IgD-negative memory B cell (primary cell): ENCODE measurements around the gene MIS18A. TPM values are rescaled to one million over a fixed set of nuclear protein-coding genes. Genes with fewer than 3 reads are reported as not detected.

ENCODE experiments used
- H3K27ac Mint-ChIP-seq, 3 donors: one replicate each; pipeline ENCODE4 v1.8.0; 2020 to 2022; ENCODE audit warnings: mild to moderate bottlenecking in 3 of 3, mixed read lengths in 3 of 3, moderate library complexity in 1 of 3
- H3K27me3 Mint-ChIP-seq: one replicate; pipeline ENCODE4 v1.8.0; 2021; ENCODE audit warnings: mixed read lengths
- H3K36me3 Mint-ChIP-seq: one replicate; pipeline ENCODE4 v1.8.0; 2020; ENCODE audit warnings: mild to moderate bottlenecking, mixed read lengths
- H3K4me1 Mint-ChIP-seq, 3 donors: one replicate each; pipeline ENCODE4 v1.8.0; 2020 to 2022; ENCODE audit warnings: mixed read lengths in 3 of 3, mild to moderate bottlenecking in 1 of 3
- H3K4me3 Mint-ChIP-seq, 4 donors: one replicate each; pipeline ENCODE4 v1.8.0; 2020 to 2022; ENCODE audit warnings: mild to moderate bottlenecking in 4 of 4, mixed read lengths in 4 of 4, moderate library complexity in 3 of 4
- H3K9me3 Mint-ChIP-seq, 3 donors: one replicate each; pipeline ENCODE4 v1.8.0; 2020 to 2021; ENCODE audit warnings: mixed read lengths in 3 of 3, mild to moderate bottlenecking in 1 of 3
- polyA plus RNA-seq: library from polyadenylated mRNA; unstranded; fragments of 300-500 nt; fragmentation: Illumina TruSeq; gene quantifications from one replicate; pipeline ENCODE4 v1.2.3, GENCODE V29; 2021

MIS18A gene
- polyA plus RNA-seq, 1 donor from 2014 or later, result 10.5 TPM

- H3K27ac Mint-ChIP-seq, result peak overlapping the region in 1 of 3 donors; percentile 54
- peaks cover 25% of the 10 kb centered on the region for H3K27me3 Mint-ChIP-seq
- peaks cover 3% of the 10 kb centered on the region for H3K36me3 Mint-ChIP-seq
- peaks cover 2 to 11% (median 9%) of the 10 kb centered on the region in 3 donors for H3K9me3 Mint-ChIP-seq
- no peaks in the 10 kb centered on the region for H3K4me1 Mint-ChIP-seq
- no peak overlapping the region for H3K4me3 Mint-ChIP-seq
Observed at GRCh38 chr21:32249511-32250280, 29.2 kb downstream of the MIS18A start.

- H3K9me3 Mint-ChIP-seq, result peaks cover 2 to 11% (median 9%) of the 10 kb centered on the region in 3 donors
- H3K27me3 Mint-ChIP-seq, result peaks cover 25% of the 10 kb centered on the region
- no peak overlapping the region for H3K4me3 Mint-ChIP-seq
- H3K4me1 Mint-ChIP-seq, result no peaks in the 10 kb centered on the region
- H3K36me3 Mint-ChIP-seq, result peaks cover 3% of the 10 kb centered on the region
- peak overlapping the region in 1 of 3 donors; percentile 54 for H3K27ac Mint-ChIP-seq
Observed at GRCh38 chr21:32248571-32249461, 30.0 kb downstream of the MIS18A start.

- H3K27ac Mint-ChIP-seq, result no peak overlapping the region
- H3K4me1 Mint-ChIP-seq, result no peaks in the 10 kb centered on the region
- H3K27me3 Mint-ChIP-seq, result peaks cover 25% of the 10 kb centered on the region
- peaks cover 2 to 15% (median 8%) of the 10 kb centered on the region in 3 donors for H3K9me3 Mint-ChIP-seq
- H3K4me3 Mint-ChIP-seq, result no peak overlapping the region
- peaks cover 5% of the 10 kb centered on the region for H3K36me3 Mint-ChIP-seq
Observed at GRCh38 chr21:32246571-32247140, 32.2 kb downstream of the MIS18A start.

GRCh38 chr21:32245971-32246370 lies 32.9 kb downstream of the MIS18A start:
- Mint-ChIP-seq H3K4me3 (no peak overlapping the region), H3K27me3 (peaks cover 24% of the 10 kb centered on the region), H3K27ac (peak overlapping the region in 1 of 3 donors; percentile 75), H3K36me3 (peaks cover 7% of the 10 kb centered on the region), H3K4me1 (peaks cover 0 to 1% (median 0%) of the 10 kb centered on the region in 3 donors), H3K9me3 (peaks cover 1 to 10% (median 2%) of the 10 kb centered on the region in 3 donors)

GRCh38 chr21:32240851-32241687 lies 37.8 kb downstream of the MIS18A start:
- H3K27me3 Mint-ChIP-seq, result peaks cover 12% of the 10 kb centered on the region
- no peak overlapping the region for H3K27ac Mint-ChIP-seq
- peaks cover 6 to 13% (median 9%) of the 10 kb centered on the region in 3 donors for H3K9me3 Mint-ChIP-seq
- peaks cover 0 to 2% (median 0%) of the 10 kb centered on the region in 3 donors for H3K4me1 Mint-ChIP-seq
- H3K36me3 Mint-ChIP-seq, result peaks cover 4% of the 10 kb centered on the region
- no peak overlapping the region for H3K4me3 Mint-ChIP-seq

- H3K9me3 Mint-ChIP-seq, result peaks cover 6 to 11% (median 9%) of the 10 kb centered on the region in 3 donors
- peaks cover 6% of the 10 kb centered on the region for H3K27me3 Mint-ChIP-seq
- H3K4me1 Mint-ChIP-seq, result peaks cover 0 to 2% (median 0%) of the 10 kb centered on the region in 3 donors
- peaks cover 6% of the 10 kb centered on the region for H3K36me3 Mint-ChIP-seq
- no peak overlapping the region for H3K27ac Mint-ChIP-seq
- H3K4me3 Mint-ChIP-seq, result no peak overlapping the region
Observed at GRCh38 chr21:32239551-32239950, 39.3 kb downstream of the MIS18A start.

GRCh38 chr21:32238063-32238462 lies 40.8 kb downstream of the MIS18A start:
- Mint-ChIP-seq H3K4me3 (no peak overlapping the region), H3K36me3 (peaks cover 4% of the 10 kb centered on the region), H3K9me3 (peaks cover 6 to 9% (median 8%) of the 10 kb centered on the region in 3 donors), H3K27me3 (peaks cover 8% of the 10 kb centered on the region), H3K4me1 (peaks cover 0 to 2% (median 0%) of the 10 kb centered on the region in 3 donors), H3K27ac (no peak overlapping the region)

- Mint-ChIP-seq H3K4me1 (peaks cover 0 to 2% (median 0%) of the 10 kb centered on the region in 3 donors), H3K27ac (no peak overlapping the region), H3K36me3 (peaks cover 4% of the 10 kb centered on the region), H3K9me3 (peaks cover 5 to 9% (median 6%) of the 10 kb centered on the region in 3 donors), H3K27me3 (peaks cover 8% of the 10 kb centered on the region), H3K4me3 (peak overlapping the region in 1 of 4 donors; percentile 34)
Observed at GRCh38 chr21:32237021-32237420, 41.8 kb downstream of the MIS18A start.

- no peak overlapping the region for H3K4me3 Mint-ChIP-seq
- H3K4me1 Mint-ChIP-seq, result no peaks in the 10 kb centered on the region
- peaks cover 2% of the 10 kb centered on the region for H3K36me3 Mint-ChIP-seq
- no peak overlapping the region for H3K27ac Mint-ChIP-seq
- H3K9me3 Mint-ChIP-seq, result peaks cover 5 to 9% (median 6%) of the 10 kb centered on the region in 3 donors
- H3K27me3 Mint-ChIP-seq, result peaks cover 8% of the 10 kb centered on the region
Observed at GRCh38 chr21:32233722-32234301, 45.0 kb downstream of the MIS18A start.

GRCh38 chr21:32233055-32233546 lies 45.7 kb downstream of the MIS18A start:
- peaks cover 3% of the 10 kb centered on the region for H3K27me3 Mint-ChIP-seq
- peaks cover 2% of the 10 kb centered on the region in 3 donors for H3K9me3 Mint-ChIP-seq
- no peak overlapping the region for H3K4me3 Mint-ChIP-seq
- peaks cover 2% of the 10 kb centered on the region for H3K36me3 Mint-ChIP-seq
- H3K4me1 Mint-ChIP-seq, result no peaks in the 10 kb centered on the region
- H3K27ac Mint-ChIP-seq, result no peak overlapping the region

GRCh38 chr21:32226444-32226843 lies 52.4 kb downstream of the MIS18A start:
- H3K27me3 Mint-ChIP-seq, result no peaks in the 10 kb centered on the region
- H3K9me3 Mint-ChIP-seq, result peaks cover 6 to 14% (median 14%) of the 10 kb centered on the region in 3 donors
- no peak overlapping the region for H3K4me3 Mint-ChIP-seq
- H3K4me1 Mint-ChIP-seq, result peaks cover 0 to 2% (median 0%) of the 10 kb centered on the region in 3 donors
- H3K36me3 Mint-ChIP-seq, result no peaks in the 10 kb centered on the region
- H3K27ac Mint-ChIP-seq, result no peak overlapping the region
